Smooth muscle cell (in vitro differentiated cells): ENCODE results near the gene HS6ST3. TPM values are rescaled to one million over a fixed set of nuclear protein-coding genes. Genes with fewer than 3 reads are reported as not detected.

Experiments used
- DNase-seq: peaks from one replicate; lab custom pipeline; 2025; ENCODE audit not compliant: unreplicated experiment; lab: John Stamatoyannopoulos, UW
- H2AFZ ChIP-seq: fragments of 200-600 bp; sonication (generic); 2 replicates; pipeline ENCODE4 v1.6.0; 2016; ENCODE audit warnings: antibody characterized with exemption, low read depth, mild to moderate bottlenecking
- H3F3A ChIP-seq: fragments of 200-600 bp; sonication (generic); 2 replicates; pipeline ENCODE4 v1.6.0; 2017; ENCODE audit warnings: antibody characterized with exemption, low read depth
- H3K27ac ChIP-seq: fragments of 200-600 bp; sonication (generic); 2 replicates; pipeline ENCODE4 v1.5.1; 2016; ENCODE audit warnings: low read depth, mild to moderate bottlenecking
- H3K27me3 ChIP-seq: fragments of 200-600 bp; sonication (generic); 2 replicates; pipeline ENCODE4 v1.6.1; 2016; ENCODE audit warnings: low read depth, mild to moderate bottlenecking
- H3K36me3 ChIP-seq: fragments of 200-600 bp; sonication (generic); 2 replicates; pipeline ENCODE4 v1.5.1; 2016; ENCODE audit warnings: low read depth
- H3K4me1 ChIP-seq: fragments of 200-600 bp; sonication (generic); 2 replicates; pipeline ENCODE4 v1.5.1; 2016; ENCODE audit warnings: low read depth
- H3K4me2 ChIP-seq: fragments of 200-600 bp; sonication (generic); 2 replicates; pipeline ENCODE4 v1.6.0; 2016; ENCODE audit warnings: mild to moderate bottlenecking
- H3K4me3 ChIP-seq: fragments of 200-600 bp; sonication (generic); 2 replicates; pipeline ENCODE4 v1.5.1; 2016; ENCODE audit warnings: mild to moderate bottlenecking
- H3K79me2 ChIP-seq: fragments of 200-600 bp; sonication (generic); 2 replicates; pipeline ENCODE4 v1.6.0; 2016; ENCODE audit warnings: low read depth, mild to moderate bottlenecking
- H3K9ac ChIP-seq: fragments of 200-600 bp; sonication (generic); 2 replicates; pipeline ENCODE4 v1.6.0; 2016; ENCODE audit warnings: low read depth
- H3K9me3 ChIP-seq: fragments of 200-600 bp; sonication (generic); replicated peaks from 2 replicates; pipeline ENCODE4 v1.5.1; 2016; ENCODE audit warnings: low read depth
- H4K20me1 ChIP-seq: fragments of 200-600 bp; sonication (generic); 2 replicates; pipeline ENCODE4 v1.6.0; 2016; ENCODE audit warnings: low read depth
- WGBS: methylation state at CpG from one replicate; pipeline ENCODE4 v1.1.7; 2016; ENCODE audit warnings: low lambda C conversion rate; 5-methylcytosine and 5-hydroxymethylcytosine counted together
- polyA plus RNA-seq: library from polyadenylated mRNA; unstranded; fragments of >200 nt; fragmentation: Nextera tagmentation; extraction: Ambion mirVana; gene quantifications from 2 replicates; pipeline ENCODE4 v1.2.1, GENCODE V29; 2016
- total RNA-seq: library from RNA; depleted of rRNA; stranded (reverse); fragments of >200 nt; gene quantifications from 2 replicates; pipeline ENCODE4 v1.2.3, GENCODE V29; 2014
- TF ChIP-seq, protein P1 (sequence below): fragments of 200-600 bp; sonication (generic); IDR thresholded peaks from 2 replicates; pipeline ENCODE4 v1.5.1; 2017; ENCODE audit warnings: borderline replicate concordance, mild to moderate bottlenecking, antibody characterized with exemption; ENCODE audit not compliant: insufficient read depth, poor library complexity, severe bottlenecking

Gene HS6ST3
- total and polyA plus RNA-seq, 2 experiments from 2014 or later: 0.09 TPM; not detected in 1

DNA sequence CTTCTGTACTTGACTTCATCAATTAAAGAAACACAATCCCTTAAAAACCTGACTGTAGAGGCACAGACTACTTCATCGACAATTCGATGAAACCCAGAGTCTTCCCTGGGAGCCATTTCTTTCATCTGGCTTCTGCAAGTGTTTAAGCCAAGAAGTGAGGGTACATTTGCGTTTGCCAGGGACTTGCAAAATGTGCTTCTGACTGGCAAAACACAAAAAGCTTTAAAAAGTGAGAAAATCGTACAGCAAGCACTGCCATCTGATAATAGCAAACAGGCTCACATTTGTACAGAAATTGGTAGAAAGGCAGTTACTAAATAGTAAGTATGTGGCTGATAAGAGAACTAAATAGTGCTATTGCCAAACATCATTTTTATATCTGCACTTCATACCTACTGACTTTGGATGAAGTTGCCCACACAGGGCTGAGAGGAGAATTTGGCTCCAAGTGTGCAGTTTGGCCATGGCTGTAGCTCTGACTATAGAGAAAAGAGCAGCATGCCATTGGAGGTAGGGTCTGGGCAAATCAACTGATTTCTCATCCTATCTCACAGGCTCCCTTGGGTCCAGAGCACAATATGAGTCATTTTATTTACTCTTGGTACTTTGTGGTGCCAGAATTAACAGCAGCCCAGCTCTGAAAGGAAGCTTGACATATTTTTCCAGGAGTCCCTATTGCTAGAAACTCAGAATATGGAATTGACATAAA lies 546.2 kb downstream of the HS6ST3 start:
- TF ChIP-seq, protein P1, sequence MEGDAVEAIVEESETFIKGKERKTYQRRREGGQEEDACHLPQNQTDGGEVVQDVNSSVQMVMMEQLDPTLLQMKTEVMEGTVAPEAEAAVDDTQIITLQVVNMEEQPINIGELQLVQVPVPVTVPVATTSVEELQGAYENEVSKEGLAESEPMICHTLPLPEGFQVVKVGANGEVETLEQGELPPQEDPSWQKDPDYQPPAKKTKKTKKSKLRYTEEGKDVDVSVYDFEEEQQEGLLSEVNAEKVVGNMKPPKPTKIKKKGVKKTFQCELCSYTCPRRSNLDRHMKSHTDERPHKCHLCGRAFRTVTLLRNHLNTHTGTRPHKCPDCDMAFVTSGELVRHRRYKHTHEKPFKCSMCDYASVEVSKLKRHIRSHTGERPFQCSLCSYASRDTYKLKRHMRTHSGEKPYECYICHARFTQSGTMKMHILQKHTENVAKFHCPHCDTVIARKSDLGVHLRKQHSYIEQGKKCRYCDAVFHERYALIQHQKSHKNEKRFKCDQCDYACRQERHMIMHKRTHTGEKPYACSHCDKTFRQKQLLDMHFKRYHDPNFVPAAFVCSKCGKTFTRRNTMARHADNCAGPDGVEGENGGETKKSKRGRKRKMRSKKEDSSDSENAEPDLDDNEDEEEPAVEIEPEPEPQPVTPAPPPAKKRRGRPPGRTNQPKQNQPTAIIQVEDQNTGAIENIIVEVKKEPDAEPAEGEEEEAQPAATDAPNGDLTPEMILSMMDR: no peak
- DNase-seq: no peak
- Histone ChIP-seq H3K9ac (no peak overlapping the region), H3K27ac (no peak overlapping the region), H3K36me3 (no peaks in the 10 kb centered on the region), H3F3A (no peaks in the 10 kb centered on the region), H3K4me2 (no peak overlapping the region), H3K79me2 (no peaks in the 10 kb centered on the region), H3K27me3 (no peaks in the 10 kb centered on the region), H3K9me3 (no peaks in the 10 kb centered on the region), H4K20me1 (no peaks in the 10 kb centered on the region), H2AFZ (no peak overlapping the region), H3K4me1 (no peaks in the 10 kb centered on the region), H3K4me3 (no peak overlapping the region)
- 83% methylated on average over 4 of the region's 4 CpGs for WGBS

DNA sequence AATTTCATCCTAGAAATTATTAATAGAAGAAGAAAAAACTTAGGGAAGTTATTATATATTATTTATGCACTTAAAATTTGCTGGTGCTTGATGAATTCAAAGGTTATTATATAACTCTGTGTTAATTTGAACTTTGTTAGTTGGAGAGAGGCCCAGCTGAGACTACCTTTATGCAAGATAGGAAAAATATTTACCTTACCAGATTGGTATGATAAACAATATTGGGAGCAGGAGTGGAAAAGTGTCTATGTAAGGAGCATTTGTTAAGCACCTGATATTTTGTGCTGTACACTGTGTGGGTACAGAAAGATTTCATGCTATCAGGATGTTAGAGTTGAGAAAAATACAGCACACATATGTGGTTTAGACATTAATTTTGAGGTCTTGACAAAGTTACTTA lies 547.1 kb downstream of the HS6ST3 start:
- Histone ChIP-seq H3F3A (no peaks in the 10 kb centered on the region), H3K27ac (no peak overlapping the region), H3K27me3 (no peaks in the 10 kb centered on the region), H2AFZ (no peak overlapping the region), H3K36me3 (no peaks in the 10 kb centered on the region), H3K9ac (no peak overlapping the region), H4K20me1 (no peaks in the 10 kb centered on the region), H3K4me1 (no peaks in the 10 kb centered on the region), H3K9me3 (no peaks in the 10 kb centered on the region), H3K4me3 (no peak overlapping the region), H3K79me2 (no peaks in the 10 kb centered on the region), H3K4me2 (no peak overlapping the region)
- TF ChIP-seq, protein P1: no peak
- DNase-seq: no peak

DNA sequence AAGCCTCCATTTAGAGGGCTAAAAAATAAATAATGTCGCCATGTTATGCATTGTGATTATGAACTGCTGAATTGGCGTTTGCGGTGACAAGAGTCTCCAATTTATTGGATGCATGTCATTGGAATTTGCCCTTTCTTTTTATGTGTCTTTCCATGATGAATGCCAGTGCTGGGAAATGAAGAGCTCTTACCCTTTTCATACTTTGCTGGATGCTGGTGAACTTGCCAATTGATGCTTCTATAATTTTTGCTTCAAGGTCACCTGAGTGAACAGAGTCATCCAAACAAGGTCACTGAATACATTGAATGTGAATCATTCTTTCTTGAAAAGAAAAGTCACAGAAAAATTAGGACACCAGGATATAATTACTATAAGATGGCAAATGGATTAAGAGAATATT lies 556.2 kb downstream of the HS6ST3 start:
- TF ChIP-seq, protein P1: no peak
- Histone ChIP-seq H3K4me2 (no peak overlapping the region), H3F3A (peaks cover 5% of the 10 kb centered on the region), H3K36me3 (no peaks in the 10 kb centered on the region), H3K9me3 (no peaks in the 10 kb centered on the region), H3K4me1 (no peaks in the 10 kb centered on the region), H4K20me1 (no peaks in the 10 kb centered on the region), H2AFZ (no peak overlapping the region), H3K27ac (no peak overlapping the region), H3K4me3 (no peak overlapping the region), H3K79me2 (no peaks in the 10 kb centered on the region), H3K9ac (no peak overlapping the region), H3K27me3 (no peaks in the 10 kb centered on the region)
- WGBS: 91% methylated on average over 3 of the region's 3 CpGs
- no peak for DNase-seq
